ENCODE measurements around the gene SSRP1. TPM values are rescaled to one million over a fixed set of nuclear protein-coding genes. Genes with fewer than 3 reads are reported as not detected.
A peak's percentile ranks its signal among the peaks of the same experiment; 100 is the strongest.

The SSRP1 gene
- total RNA-seq, 1 donor from 2014 or later = 33.8 TPM

DNA sequence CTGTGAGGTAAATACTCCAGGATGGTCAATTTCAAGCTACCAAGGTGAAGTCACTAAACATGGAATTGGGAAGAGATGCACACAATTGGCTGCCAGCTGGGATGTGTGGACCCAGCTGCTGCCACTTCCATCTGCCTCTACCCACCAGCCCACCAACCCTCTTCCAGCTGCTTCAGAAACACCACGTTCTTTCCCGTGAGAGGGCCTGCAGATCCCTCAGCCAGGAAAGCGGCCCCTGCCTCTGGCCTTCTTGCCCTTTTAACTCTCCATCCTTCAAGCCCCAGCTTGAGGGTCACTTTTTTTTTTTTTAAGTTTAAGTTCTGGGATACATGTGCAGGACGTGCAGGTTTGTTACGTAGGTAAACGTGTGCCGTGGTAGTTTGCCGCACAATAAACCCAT is 25.3 kb upstream of the SSRP1 start:
- DNase-seq (ENCODE audit: missing footprints) = no peak
- intact Hi-C loops (cut with DNase I) = no loop called here

GRCh38 chr11:57359896-57360690 is 24.4 kb upstream of the SSRP1 start:
- DNase-seq (ENCODE audit: missing footprints) (no peak), ATAC-seq (no peak)
- intact Hi-C loops (cut with DNase I) = loop anchor here (10.0 kb wide), 1 partner anchor 515 kb away; no protein-coding TSS in a partner anchor

More for the DNA sequence above, 25.3 kb upstream of the SSRP1 start:
- ATAC-seq = no peak

- DNase-seq (ENCODE audit: missing footprints) = no peak
- intact Hi-C loops (cut with DNase I) = loop anchor here (10.0 kb wide), 1 partner anchor 515 kb away; no protein-coding TSS in a partner anchor
- ATAC-seq = no peak
These were observed 23.7 kb upstream of the SSRP1 start for GRCh38 chr11:57359396-57359795.

DNA sequence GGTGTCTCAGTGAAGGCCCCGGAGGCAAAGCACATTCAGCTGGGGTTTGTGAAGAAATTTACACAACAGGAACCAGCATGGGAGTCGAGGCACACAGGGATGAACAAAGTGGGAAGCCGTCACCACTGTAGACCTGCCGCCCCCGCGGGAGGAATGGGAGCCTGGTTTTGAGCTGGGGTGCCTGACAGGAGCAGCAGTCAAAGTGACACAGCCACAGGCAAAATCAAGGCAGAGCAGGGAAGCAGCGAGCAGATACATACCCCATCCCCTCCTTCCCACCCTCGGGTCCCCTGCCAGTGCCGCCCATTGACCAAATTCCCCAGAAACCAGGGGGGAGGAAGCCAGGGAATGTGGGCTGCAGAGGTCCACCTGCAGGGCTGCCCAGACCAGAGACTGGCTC is 23.3 kb upstream of the SSRP1 start:
- intact Hi-C loops (cut with DNase I) = loop anchor here (10.0 kb wide), 1 partner anchor 514 kb away; no protein-coding TSS in a partner anchor
- ATAC-seq = no peak
- no peak for DNase-seq (ENCODE audit: missing footprints)

DNA sequence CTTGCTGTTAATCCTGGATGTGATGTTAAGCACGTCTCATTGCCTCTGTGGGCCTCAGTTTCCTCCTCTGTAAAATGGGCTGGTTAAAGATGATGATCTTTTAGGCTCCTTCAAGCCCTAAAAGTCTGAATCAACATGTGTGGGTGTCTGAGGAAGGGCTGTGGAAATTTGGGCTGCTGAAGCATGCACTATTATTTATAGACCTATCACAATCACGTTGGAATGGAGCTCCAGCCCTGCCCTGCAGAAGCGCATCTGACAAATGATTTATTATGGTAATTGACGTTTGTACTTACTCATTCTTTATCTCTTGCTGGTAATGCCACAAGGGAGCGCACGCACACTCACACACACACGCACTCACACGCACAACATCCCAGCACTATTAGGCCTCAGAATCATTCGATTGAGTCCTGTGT is 22.9 kb upstream of the SSRP1 start:
- DNase-seq (ENCODE audit: missing footprints) (no peak), ATAC-seq (no peak)
- intact Hi-C loops (cut with DNase I) = loop anchor here (10.0 kb wide), 1 partner anchor 514 kb away; no protein-coding TSS in a partner anchor

GRCh38 chr11:57357856-57358255 is 22.2 kb upstream of the SSRP1 start:
- intact Hi-C loops (cut with DNase I) = loop anchor here (10.0 kb wide), 1 partner anchor 513 kb away; no protein-coding TSS in a partner anchor
- ATAC-seq (no peak), DNase-seq (ENCODE audit: missing footprints) (no peak)

DNA sequence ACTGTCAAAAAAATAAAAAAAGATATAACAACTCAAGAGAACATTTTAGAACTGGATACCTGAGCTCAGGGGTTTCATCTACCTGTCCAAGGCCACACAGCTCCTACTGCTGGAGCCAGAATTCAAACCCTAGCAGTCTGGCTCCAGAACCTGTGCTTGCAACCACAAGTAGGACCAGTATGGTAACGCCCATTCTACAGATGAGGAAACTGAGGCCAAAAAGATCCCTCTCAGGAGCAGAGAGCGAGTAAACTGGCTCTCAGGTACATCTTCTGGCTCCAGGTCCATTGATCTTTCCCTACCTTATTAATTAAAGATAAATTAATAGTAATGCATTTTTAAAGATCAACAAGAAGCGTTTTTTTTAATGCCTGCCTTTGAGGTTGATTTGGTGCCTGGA is 21.6 kb upstream of the SSRP1 start:
- no peak for DNase-seq (ENCODE audit: missing footprints)
- ATAC-seq = no peak
- intact Hi-C loops (cut with DNase I) = loop anchor here (10.0 kb wide), 1 partner anchor 513 kb away; no protein-coding TSS in a partner anchor

- intact Hi-C loops (cut with DNase I) = loop anchor here (10.0 kb wide), 1 partner anchor 511 kb away; no protein-coding TSS in a partner anchor
- DNase-seq (ENCODE audit: missing footprints) (no peak), ATAC-seq (no peak)
These were observed 20.6 kb upstream of the SSRP1 start for GRCh38 chr11:57356268-57356667.

- intact Hi-C loops (cut with DNase I) = loop anchor here (10.0 kb wide), 1 partner anchor 510 kb away; no protein-coding TSS in a partner anchor
- no peak for DNase-seq (ENCODE audit: missing footprints)
- no peak for ATAC-seq
These were observed 19.0 kb upstream of the SSRP1 start for GRCh38 chr11:57354699-57355098.

- DNase-seq (ENCODE audit: missing footprints) (no peak), ATAC-seq (no peak)
- intact Hi-C loops (cut with DNase I) = loop anchor here (10.0 kb wide), 1 partner anchor 509 kb away; no protein-coding TSS in a partner anchor
These were observed 18.2 kb upstream of the SSRP1 start for GRCh38 chr11:57353852-57354251.

DNA sequence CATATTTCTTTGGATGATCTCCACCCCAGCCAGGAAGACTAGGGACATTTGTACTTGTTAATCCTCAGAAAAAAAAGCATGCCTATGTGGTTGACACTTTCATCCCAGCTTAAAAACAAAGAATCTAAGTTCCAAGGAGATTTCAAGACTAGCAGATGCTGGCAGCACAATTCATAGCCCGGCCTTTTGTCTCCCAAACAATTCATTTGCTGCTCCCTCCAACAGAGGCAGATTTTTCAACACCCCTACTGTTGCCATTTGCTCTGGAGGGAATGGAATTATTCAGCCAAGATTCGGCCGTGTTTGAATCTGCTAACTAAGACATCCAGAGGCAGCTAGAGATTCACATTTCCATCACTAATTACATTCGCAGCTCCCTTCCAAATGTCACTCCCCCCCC is 17.8 kb upstream of the SSRP1 start:
- intact Hi-C loops (cut with DNase I) = loop anchor here (10.0 kb wide), 1 partner anchor 509 kb away; no protein-coding TSS in a partner anchor
- no peak for DNase-seq (ENCODE audit: missing footprints)
- ATAC-seq = no peak

- no peak for ATAC-seq
- DNase-seq (ENCODE audit: missing footprints) = no peak
- intact Hi-C loops (cut with DNase I) = loop anchor here (10.0 kb wide), 1 partner anchor 508 kb away; no protein-coding TSS in a partner anchor
These were observed 17.3 kb upstream of the SSRP1 start for GRCh38 chr11:57353036-57353435.

DNA sequence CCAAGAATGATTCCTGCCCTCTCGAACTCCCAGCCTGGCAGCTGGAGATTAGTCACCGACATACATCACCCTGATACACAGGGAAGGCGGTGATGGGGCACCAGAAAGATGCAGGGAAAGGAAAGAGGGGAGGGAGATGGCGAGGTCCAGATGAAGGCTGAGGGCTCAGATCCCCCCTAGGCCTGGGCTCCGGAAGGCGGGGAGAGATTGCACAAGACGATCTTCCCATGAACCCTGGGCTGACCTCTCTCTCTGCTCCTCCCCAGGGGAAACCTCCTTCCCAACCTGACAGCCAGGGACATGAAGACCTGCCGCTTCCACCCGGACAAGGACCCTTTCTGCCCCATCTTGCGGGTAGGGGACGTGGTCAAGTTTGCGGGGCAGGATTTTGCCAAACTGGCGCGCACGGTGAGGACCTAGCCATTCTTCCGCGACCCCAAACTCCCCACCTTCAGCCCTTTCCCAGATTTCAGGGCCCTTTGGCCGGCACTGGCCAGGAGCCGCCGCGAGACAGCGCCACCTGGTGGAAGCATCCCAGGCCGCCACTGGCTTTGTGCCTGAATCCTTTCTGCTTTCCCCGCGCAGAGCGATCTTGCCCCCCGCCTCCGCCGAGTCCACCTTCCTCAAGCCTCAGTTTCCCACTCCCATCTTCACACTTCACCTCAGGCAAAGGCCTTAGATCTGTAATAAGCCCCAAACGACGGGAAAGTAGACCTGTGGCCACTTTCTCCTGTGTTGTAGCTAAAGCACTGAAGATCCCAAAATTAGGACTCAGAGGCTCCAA is 14.0 kb upstream of the SSRP1 start:
- DNase-seq (ENCODE audit: missing footprints) = peak; percentile 88
- peak; percentile 67 for ATAC-seq
- intact Hi-C loops (cut with DNase I) = loop anchor here (2.0 to 10.0 kb wide), 6 partner anchors 108 to 1175 kb away; no protein-coding TSS in a partner anchor

DNA sequence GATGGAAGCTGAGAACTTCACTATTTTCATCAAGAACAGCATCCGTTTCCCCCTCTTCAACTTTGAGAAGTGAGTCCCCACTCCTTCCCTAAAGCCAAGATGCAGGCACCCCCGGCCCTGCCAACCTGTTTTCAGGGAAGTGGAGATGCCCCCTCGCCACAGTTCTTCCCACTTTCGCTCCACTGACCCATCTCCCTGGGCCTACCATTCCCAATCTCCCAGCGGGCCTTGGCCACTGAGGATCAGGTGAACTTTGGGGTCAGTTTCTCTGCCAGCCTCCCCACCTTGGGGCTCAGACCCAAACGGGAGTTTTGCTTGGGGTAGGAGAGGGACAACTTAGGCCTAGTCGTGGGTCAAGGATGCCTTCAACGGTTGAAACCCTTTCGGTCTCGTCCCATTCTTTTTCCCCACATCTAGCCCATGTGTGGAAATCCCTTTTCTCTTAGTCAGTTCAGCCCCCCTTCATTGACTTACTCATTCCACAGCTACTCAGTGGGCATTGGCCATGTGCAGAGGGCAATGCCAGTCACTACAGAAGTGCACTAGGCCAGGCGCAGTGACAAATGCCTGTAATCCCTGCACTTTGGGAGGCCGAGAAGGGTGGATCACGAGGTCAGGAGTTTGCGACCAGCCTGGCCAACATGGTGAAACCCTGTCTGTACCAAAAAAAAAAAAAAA is 13.1 kb upstream of the SSRP1 start:
- intact Hi-C loops (cut with DNase I) = loop anchor here (2.0 to 10.0 kb wide), 5 partner anchors 109 to 1176 kb away; no protein-coding TSS in a partner anchor
- ATAC-seq (no peak), DNase-seq (ENCODE audit: missing footprints) (no peak)

DNA sequence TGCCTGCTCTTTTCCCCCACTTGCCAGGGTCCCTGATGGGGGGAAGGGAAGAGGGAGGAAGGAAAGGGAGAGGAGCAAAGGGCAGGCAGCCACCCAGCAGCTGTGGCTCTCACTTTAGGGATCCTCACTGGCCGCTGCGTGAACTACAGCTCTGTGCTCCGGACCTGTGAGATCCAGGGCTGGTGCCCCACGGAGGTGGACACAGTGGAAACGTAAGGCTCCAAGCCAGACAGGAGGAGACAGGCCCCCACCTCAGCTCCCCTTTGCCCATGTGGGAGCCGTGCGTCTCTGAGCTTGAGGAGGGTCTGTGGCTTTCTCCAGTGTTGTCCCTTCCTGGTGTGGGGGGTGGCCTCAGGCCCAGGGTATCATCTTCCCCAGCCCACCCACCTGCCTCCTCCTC is 12.4 kb upstream of the SSRP1 start:
- no peak for ATAC-seq
- no peak for DNase-seq (ENCODE audit: missing footprints)
- intact Hi-C loops (cut with DNase I) = loop anchor here (2.0 to 10.0 kb wide), 5 partner anchors 109 to 1177 kb away; no protein-coding TSS in a partner anchor

DNA sequence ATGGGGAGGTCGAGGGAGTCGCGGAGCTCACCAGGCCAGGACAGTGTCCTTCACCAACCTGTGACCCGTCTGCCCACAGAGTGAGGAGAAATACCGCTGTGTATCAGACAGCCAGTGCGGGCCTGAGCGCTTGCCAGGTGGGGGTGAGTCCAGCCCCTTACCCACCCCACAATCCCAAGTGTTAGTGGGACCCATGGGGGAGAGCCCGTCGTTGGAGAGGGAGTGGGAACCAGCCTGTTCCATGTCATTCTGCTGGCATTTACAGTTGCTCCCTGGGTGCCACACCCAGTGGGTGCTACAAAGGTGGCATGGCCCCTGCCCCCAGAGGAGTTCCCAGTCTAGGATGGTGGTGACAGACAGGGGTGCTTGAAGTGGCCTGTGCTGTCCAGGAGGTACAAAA is 11.6 kb upstream of the SSRP1 start:
- intact Hi-C loops (cut with DNase I) = loop anchor here (5.0 to 10.0 kb wide), 4 partner anchors 110 to 1177 kb away; no protein-coding TSS in a partner anchor
- no peak for ATAC-seq
- DNase-seq (ENCODE audit: missing footprints) = no peak

GRCh38 chr11:57345555-57346211 is 10.0 kb upstream of the SSRP1 start:
- DNase-seq (ENCODE audit: missing footprints) (no peak), ATAC-seq (peak; percentile 69)
- intact Hi-C loops (cut with DNase I) = loop anchor here (1.0 to 10.0 kb wide), 5 partner anchors 112 to 1179 kb away; no protein-coding TSS in a partner anchor

GRCh38 chr11:57344826-57345225 is 9.1 kb upstream of the SSRP1 start:
- DNase-seq (ENCODE audit: missing footprints) = no peak
- ATAC-seq = no peak
- intact Hi-C loops (cut with DNase I) = loop anchor here (1.0 to 10.0 kb wide), 5 partner anchors 112 to 1180 kb away; no protein-coding TSS in a partner anchor

Measured in Right ventricle myocardium inferior (tissue), 1 donor.